Neural crest cell (in vitro differentiated cells): ENCODE data around the gene BID. TPM values are rescaled to one million over a fixed set of nuclear protein-coding genes. Genes with fewer than 3 reads are reported as not detected.

Experiments
- DNase-seq: peaks from one replicate; pipeline ENCODE4 v3.0.0; 2021; ENCODE audit warnings: low read depth, mixed read lengths, low spot score
- H3K27ac Mint-ChIP-seq: one replicate; pipeline ENCODE4 v1.8.0; 2021; ENCODE audit warnings: mild to moderate bottlenecking, mixed read lengths; ENCODE audit not compliant: unreplicated experiment
- H3K27me3 Mint-ChIP-seq: 2 replicates; pipeline ENCODE4 v1.8.0; 2021; ENCODE audit warnings: low read depth, mild to moderate bottlenecking, mixed read lengths
- H3K36me3 Mint-ChIP-seq: 2 replicates; pipeline ENCODE4 v1.8.0; 2021; ENCODE audit warnings: low read depth, mild to moderate bottlenecking, mixed read lengths
- H3K4me1 Mint-ChIP-seq: 2 replicates; pipeline ENCODE4 v1.8.0; 2021; ENCODE audit warnings: mixed read lengths
- H3K4me3 Mint-ChIP-seq: one replicate; pipeline ENCODE4 v1.8.0; 2021; ENCODE audit warnings: mild to moderate bottlenecking, mixed read lengths
- H3K9me3 Mint-ChIP-seq: 2 replicates; pipeline ENCODE4 v1.8.0; 2021; ENCODE audit warnings: mixed read lengths
- CTCF ChIP-seq: fragments of 200-600 bp; sonication (generic); conservative IDR thresholded peaks from 2 replicates; pipeline ENCODE4 v1.5.0; 2021; ENCODE audit warnings: antibody characterized with exemption, mild to moderate bottlenecking
- total RNA-seq: library from RNA; stranded (reverse); gene quantifications from 2 replicates; pipeline ENCODE4 v1.2.1, GENCODE V29; 2021

BID gene
- total RNA-seq, 1 donor from 2014 or later, result 26.5 TPM

DNA sequence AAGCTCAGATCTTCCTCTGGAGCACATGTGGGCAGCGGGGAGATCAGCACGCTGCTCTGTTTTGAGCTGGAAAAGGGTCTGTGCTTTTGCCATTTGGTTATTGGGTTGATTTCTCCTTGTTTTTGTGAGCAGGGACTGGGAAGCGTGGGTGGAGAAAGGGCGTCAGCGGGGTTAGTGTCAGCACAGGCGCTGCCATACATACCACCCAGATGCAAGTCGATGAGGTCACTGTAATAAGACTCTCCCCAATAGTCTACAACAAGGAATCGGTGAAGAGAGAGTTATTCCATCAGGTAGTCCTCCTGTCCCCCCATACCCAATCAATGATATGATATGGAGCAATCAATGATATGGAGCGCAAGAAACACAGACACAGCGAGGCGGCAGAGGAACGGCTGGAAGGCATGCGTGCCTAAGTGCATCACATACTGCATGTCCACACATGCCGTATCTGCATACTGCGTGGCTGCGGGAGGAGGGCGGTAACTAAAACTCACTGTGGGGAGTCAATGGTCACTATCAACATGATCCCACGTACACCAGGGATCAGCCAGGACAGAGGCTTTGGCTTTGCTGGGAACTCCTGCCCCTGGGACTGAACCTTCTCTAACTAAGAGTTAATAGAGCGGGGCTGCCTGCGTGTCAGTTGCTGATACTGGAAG, 29.5 kb upstream of the BID start:
- TF ChIP-seq CTCF, result no peak
- H3K4me1 Mint-ChIP-seq, result peaks cover 11% of the 10 kb centered on the region
- peaks cover 8% of the 10 kb centered on the region for H3K36me3 Mint-ChIP-seq
- no peaks in the 10 kb centered on the region for H3K9me3 Mint-ChIP-seq
- H3K27ac Mint-ChIP-seq, result no peak overlapping the region
- no peak overlapping the region for H3K4me3 Mint-ChIP-seq
- no peaks in the 10 kb centered on the region for H3K27me3 Mint-ChIP-seq
- no peak for DNase-seq

GRCh38 chr22:17802822-17803221, 28.6 kb upstream of the BID start:
- DNase-seq, result no peak
- Mint-ChIP-seq H3K4me3 (no peak overlapping the region), H3K4me1 (peaks cover 11% of the 10 kb centered on the region), H3K27me3 (no peaks in the 10 kb centered on the region), H3K9me3 (no peaks in the 10 kb centered on the region), H3K27ac (no peak overlapping the region), H3K36me3 (peaks cover 8% of the 10 kb centered on the region)
- TF ChIP-seq CTCF, result no peak

- no peak for DNase-seq
- H3K9me3 Mint-ChIP-seq, result no peaks in the 10 kb centered on the region
- H3K4me3 Mint-ChIP-seq, result no peak overlapping the region
- H3K36me3 Mint-ChIP-seq, result peaks cover 5% of the 10 kb centered on the region
- peaks cover 11% of the 10 kb centered on the region for H3K4me1 Mint-ChIP-seq
- no peak overlapping the region for H3K27ac Mint-ChIP-seq
- H3K27me3 Mint-ChIP-seq, result no peaks in the 10 kb centered on the region
- no peak for TF ChIP-seq CTCF
These were observed 28.1 kb upstream of the BID start for GRCh38 chr22:17802411-17802810.

- H3K9me3 Mint-ChIP-seq, result no peaks in the 10 kb centered on the region
- H3K36me3 Mint-ChIP-seq, result no peaks in the 10 kb centered on the region
- no peaks in the 10 kb centered on the region for H3K27me3 Mint-ChIP-seq
- peaks cover 5% of the 10 kb centered on the region for H3K4me1 Mint-ChIP-seq
- H3K4me3 Mint-ChIP-seq, result no peak overlapping the region
- H3K27ac Mint-ChIP-seq, result no peak overlapping the region
- no peak for TF ChIP-seq CTCF
- no peak for DNase-seq
These were observed 23.7 kb upstream of the BID start for GRCh38 chr22:17797721-17798559.

- H3K4me3 Mint-ChIP-seq, result no peak overlapping the region
- H3K4me1 Mint-ChIP-seq, result peaks cover 7% of the 10 kb centered on the region
- no peak overlapping the region for H3K27ac Mint-ChIP-seq
- H3K27me3 Mint-ChIP-seq, result no peaks in the 10 kb centered on the region
- TF ChIP-seq CTCF, result no peak
- DNase-seq, result no peak
- H3K36me3 Mint-ChIP-seq, result no peaks in the 10 kb centered on the region
- H3K9me3 Mint-ChIP-seq, result no peaks in the 10 kb centered on the region
These were observed 22.4 kb upstream of the BID start for GRCh38 chr22:17796695-17797094.
